Stimulated activated naive CD4-positive, alpha-beta T cell treated with Interleukin-2 at 50 U/mL for 16 hours (primary cell): ENCODE data around the gene TIGD6.
"Not testable (repeated sequence)": the region's sequence is repeated elsewhere in the genome, so short reads cannot be mapped to it uniquely, and the experiment has no call there.

Source experiments
- DNase-seq: peaks from one replicate; lab custom pipeline; 2025; lab: John Stamatoyannopoulos, UW

Gene TIGD6

DNA sequence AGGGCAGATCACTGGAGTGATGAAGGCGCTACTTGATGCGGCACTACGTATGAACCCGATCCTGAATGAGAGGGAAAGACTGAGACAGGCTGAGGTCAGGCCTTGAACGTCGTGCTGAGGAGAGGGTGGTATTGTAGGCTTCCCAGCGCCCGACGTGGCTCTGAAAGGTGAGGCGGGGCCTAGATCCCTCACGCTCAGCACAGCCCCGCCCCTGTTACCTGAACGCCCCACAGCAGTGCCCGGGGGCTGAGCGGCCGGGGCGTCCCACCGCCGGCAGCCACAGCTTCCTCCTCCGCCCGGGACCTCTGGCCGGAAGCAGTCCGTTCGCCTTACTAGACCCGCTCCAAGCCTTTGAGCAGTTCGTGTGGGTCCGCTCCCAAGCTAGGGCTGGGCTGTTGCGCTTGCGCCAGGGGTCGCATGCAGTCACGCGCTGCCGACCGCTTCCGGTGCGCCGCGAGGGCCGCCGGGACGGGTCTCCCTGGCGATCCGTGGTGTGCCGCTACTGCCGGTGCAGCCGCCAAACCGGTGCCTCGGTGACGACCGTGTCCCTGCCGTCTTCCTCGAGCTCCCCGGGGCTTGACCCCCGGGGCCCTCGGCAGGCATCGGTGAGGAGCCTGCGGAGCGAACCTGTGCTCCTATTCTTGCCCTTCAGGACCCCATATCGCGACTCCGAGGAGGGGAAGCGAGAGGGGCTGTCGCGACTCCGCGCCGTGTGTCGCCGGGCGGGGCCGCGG, at the start of gene TIGD6, which contains the start of gene HMGXB3:
Gene TIGD6 (minus strand): TSS at position 399 of the 734 bp plus-strand sequence. CDS start 4,306 bp downstream, outside the sequence.
Gene HMGXB3 (plus strand): TSS at position 484 of the 734 bp plus-strand sequence. CDS start 4,114 bp downstream, outside the sequence.
- peak; percentile 91 for DNase-seq

DNA sequence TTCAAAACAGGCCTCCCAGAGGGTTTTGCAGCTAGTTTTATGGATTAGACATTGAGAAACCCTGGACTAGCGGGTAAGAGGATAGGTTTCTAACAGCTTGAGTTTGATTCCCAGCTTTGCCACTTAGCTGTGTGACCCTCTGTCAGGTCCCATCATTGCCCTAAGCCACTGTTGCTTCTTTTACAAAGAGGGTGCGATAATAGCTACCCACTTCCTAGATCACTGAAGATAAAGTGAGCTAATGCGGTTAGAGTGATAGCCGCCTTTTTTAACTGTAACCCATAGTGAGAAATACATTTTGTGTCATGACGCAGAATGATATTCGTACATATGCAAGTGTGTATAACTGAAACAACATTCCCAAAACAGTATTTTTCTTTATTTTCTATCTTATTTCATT, 45.6 kb upstream of the TIGD6 start:
- DNase-seq, result no peak

- DNase-seq, result no peak
Measured at GRCh38 chr5:150045549-150045948, 45.1 kb upstream of the TIGD6 start.

DNA sequence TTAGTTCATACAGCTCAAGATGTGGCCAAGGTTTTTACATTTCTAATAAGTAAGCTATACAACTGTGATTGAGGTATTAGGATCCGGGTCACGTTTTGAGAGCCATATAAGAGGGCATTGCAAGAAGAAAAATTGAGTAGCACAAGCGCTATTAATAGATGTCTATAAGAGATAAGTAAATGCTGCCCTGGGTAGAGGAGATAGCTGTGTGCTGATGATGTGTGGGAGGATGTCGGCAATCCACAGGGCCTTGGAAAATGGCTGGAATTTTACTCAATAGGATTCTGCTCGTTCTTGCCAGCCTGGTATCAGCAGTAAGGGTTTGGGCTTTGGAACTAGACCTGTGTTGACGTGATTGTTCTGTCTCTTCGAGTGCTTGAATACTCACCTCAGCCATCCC, 44.3 kb upstream of the TIGD6 start:
- DNase-seq, result no peak

- no peak for DNase-seq
Measured at GRCh38 chr5:150044329-150044681, 43.9 kb upstream of the TIGD6 start.

DNA sequence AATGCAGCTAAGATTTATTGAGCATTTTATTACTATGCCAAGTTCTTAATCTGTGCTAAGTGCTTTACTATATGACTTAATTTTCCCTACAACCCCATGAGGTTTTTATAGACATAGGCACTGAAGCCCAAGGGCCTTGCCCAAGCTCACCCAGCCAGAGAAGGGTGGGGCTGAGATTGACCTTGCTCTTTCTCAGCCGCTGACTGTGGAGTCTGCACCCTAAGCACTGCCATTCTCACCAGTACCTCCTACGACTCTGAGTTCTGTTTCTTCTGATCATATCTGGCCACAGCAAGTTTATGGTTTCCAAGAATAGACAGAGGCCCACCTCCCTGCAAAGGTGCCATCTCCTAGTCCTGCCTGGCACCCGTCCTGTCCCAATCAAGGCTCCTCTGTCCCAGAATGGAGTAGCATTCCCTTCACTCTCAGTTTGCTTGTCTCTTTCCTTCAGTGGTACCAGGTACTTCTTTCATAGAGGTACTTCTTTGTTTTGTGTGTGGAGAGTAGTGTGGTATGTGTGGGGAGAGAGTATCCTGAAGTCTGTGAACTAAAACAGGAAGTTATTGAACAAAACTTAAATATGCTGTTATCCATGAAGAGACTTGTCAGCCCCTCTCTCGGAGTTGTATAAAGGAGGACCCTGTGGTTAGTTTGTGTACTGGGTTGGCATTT, 43.3 kb upstream of the TIGD6 start:
- no peak for DNase-seq

DNA sequence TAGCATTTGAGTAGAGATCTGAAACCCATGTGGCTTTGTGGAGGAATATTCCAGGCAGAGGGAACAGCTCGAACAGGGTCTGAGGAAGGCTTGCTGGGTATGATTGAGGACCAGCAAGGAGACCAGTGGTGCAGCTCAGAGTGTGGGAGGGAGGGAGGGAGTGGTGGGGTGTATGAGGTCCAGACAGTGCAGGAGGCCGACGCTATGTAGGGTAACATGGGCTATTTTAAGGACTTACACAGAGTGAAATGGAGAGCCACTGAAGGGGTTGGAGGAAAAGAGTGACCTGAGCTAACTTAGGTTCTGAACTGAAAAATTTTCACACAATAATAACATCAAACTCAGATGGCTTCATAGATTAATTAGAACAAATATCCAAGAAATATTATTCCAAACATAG, 42.0 kb upstream of the TIGD6 start:
- DNase-seq, result no peak

DNA sequence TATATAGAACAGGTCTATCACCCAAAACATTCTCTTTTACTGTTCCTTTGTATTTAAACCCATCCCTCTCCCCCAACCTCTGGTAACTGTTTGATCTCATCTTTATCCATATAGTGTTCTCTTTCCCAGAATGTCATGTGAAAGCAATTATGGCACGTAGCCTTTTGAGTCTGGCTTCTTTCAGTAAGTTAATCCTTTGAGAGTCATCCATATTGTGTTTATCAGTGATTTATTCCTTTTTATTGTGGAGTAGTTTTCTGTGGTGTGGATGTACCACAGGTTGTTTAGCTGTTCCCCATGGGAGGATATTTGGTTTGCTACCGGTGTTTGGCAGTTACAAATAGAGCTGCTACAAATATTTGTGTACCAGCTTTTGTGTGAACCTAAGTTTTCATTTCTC, 38.1 kb upstream of the TIGD6 start:
- no peak for DNase-seq

- DNase-seq, result no peak
Measured at GRCh38 chr5:150036513-150036912, 36.1 kb upstream of the TIGD6 start.

DNA sequence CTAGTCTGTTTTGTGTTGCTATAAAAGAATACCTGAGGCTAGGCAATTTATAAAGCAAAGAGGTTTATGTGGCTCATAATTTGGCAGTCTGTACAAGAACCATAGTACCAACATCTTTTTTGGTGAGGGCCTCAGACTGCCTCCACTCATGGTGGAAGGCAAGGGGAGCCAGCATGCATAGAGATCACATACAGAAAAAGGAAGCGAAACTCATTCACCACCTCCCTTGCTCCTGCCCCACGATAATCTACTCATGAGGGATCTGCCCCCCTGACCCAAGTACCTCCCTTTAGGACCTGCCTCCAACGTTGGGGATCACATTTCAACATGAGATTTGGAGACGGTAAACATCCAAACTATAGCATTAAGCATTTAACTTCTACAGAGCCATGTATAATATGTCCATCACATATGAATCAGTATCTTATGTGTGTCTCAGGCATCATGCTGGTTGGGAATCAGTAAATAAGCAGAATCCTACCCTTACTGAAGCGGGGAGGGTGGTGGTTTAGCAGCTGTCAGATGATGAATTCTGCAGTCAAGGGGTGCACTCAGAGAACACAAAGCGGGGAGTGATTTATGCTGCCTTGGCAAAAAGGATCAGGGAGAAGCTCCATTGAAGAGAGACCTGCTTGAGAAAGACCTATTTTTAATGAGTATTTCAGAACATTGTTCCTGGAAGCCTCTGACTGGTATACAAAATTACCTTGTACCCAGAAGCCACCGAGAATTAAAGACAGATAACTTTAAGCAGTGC, 34.9 kb upstream of the TIGD6 start:
- DNase-seq, result no peak

DNA sequence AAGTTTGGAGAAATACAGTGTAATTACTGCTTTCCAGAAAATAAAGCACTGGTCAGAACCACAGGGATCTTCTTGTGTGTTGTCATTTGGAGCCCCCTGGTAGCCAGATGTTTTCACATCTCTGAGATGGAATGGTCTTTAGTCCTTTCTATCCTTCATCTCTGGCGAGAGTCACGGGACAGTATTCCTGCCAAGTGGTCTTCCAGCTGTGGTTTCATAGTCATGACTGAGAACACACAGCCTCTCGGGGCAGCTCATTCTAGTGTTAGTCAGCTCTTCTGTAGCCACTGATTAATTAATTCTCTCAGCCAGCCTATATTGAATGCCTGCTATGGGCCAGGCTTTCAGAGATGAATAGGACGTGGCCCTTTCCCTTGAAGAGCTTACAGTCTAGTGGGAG, 34.2 kb upstream of the TIGD6 start:
- no peak for DNase-seq

- DNase-seq, result no peak
Measured at GRCh38 chr5:150033334-150033733, 32.9 kb upstream of the TIGD6 start.

DNA sequence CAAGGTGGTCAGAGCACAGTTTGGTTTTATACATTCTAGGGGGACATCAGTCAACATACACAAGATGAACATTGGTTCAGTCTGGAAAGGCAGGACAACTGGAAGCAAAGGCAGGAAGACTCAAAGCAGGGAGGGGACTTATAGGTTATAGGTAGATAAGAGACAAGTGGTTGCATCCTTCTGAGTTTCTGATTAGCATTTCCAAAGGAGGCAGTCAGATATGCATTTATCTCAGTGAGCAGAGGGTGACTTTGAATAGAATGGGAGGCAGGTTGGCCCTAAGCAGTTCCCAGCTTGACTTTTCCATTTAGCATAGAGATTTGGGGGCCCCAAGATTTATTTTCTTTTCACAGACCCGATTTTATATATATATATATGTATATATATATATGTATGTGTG, 27.6 kb upstream of the TIGD6 start:
- DNase-seq, result not testable (repeated sequence)

GRCh38 chr5:150026682-150027172, 26.3 kb upstream of the TIGD6 start:
- no peak for DNase-seq

DNA sequence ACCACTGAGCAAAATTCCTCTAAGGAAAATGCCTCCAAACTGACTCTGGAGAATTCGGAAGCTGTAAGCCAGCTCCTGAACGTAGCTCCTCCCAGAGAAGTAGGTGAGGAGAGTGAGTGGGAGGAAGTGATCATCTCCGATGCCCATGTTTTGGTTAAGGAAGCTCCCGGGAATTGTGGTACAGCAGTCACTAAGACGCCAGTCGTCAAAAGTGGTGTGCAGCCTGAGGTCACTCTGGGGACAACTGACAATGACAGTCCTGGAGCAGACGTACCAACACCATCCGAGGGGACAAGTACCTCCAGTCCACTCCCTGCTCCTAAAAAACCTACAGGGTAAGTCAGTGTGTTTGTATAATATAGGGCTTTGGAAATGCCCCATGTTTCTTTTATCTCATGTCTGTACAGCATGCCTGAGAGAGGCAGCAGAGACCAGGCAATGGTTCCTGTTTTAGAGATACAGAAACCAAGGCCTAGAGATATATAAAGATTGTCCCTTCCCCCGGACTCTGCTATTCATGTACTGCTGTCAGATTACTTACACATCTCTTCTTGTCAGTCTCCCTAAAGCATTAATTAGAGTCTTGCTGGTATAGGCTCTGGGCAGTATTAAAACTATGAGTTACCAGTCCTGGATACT, 24.0 kb upstream of the TIGD6 start:
- DNase-seq, result no peak

DNA sequence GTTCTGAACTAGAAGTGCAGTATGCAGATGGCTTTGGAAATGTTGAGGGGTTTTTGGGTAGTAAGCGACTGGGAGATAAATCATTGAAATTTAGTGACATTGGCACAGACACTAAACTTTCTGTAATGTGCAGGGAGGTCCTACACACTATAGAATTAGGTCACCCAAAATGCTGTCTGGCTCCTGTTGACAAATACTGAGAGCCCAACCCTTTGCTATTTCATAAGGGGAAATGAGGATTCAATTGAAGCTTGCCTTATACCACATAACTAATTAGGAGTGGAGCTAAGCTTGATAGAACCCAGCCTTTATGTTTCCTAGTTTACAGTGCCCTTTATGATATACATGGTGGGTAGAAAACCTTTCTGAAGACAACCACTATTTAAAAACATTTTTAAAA, 22.7 kb upstream of the TIGD6 start:
- no peak for DNase-seq

- DNase-seq, result no peak
Measured at GRCh38 chr5:150022681-150023080, 22.2 kb upstream of the TIGD6 start.

GRCh38 chr5:150022158-150022531, 21.7 kb upstream of the TIGD6 start:
- DNase-seq, result no peak

DNA sequence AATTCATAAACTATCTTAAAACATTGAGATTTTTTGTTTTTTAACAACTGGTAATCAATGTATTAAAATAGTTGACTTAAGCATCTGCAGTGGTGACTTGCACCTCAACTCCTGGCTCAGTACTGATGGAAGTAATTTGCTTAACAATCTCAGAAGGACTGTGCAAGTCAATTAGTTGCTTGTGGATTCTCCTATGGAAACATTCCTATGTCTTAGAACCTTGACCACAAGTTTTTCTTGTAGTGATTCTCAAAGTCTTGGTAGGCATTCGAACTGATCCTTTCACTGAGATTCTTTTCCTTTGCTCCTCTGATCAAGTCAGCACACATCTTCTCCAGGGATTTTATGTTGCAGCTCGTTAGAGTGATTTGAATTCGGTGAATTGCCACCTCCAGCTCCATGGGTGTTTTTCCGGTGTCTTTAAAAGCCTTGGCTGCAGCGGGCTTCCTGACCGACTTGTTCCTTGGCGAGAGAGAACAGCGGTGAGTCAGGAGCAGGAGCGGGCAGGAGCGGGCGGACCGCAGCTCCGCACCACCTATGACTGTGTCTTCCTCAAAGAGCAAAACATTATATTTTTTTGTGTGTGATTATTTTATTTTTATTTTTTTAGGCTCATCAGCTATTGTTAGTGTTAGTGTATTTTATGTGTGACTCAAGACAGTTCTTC, 21.2 kb upstream of the TIGD6 start:
- DNase-seq, result no peak

GRCh38 chr5:150020249-150020648, 19.8 kb upstream of the TIGD6 start:
- DNase-seq, result no peak

GRCh38 chr5:150017226-150018005, 17.0 kb upstream of the TIGD6 start:
- no peak for DNase-seq
